GM18858 (cell line): ENCODE data around the gene GBE1.

Experiments
- ATAC-seq: cut with Tn5 transposase; IDR thresholded peaks from one replicate; pipeline ENCODE4 v1.9.1; 2021; ENCODE audit not compliant: unreplicated experiment

Gene GBE1

DNA sequence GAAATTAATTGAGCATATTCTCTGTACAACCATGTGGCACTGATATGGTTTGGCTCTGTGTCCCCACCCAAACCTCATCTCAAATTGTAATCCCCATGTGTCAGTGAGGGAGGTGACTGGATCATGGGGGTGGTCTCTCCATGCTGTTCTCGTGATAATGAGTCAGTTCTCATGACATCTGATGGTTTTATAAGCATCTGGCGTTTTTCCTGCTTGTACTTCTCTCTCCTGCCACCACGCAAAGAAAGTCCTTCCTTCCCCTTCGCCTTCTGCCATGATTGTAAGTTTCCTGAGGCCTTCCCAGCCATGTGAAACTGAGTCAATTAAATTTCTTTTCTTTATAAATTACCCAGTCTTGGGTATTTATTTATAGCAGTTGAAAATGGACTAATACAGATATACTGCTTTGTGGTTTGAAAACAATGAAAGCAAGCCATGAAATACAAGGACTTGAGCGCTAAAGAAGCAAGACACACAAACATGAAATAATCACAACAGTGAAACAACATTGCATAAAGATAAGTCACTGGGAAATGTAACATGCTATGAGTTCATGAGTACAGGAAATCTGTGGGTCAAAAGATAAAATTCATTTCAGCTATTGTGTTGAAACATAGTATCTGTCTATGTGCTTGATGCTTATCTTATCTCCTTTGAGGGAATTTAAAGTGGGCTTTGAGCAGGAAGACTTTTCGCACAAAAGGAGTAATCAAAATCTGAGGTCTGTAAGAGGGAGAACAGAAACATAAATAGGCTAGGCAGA, 288.7 kb downstream of the GBE1 start:
- ATAC-seq, result no peak

DNA sequence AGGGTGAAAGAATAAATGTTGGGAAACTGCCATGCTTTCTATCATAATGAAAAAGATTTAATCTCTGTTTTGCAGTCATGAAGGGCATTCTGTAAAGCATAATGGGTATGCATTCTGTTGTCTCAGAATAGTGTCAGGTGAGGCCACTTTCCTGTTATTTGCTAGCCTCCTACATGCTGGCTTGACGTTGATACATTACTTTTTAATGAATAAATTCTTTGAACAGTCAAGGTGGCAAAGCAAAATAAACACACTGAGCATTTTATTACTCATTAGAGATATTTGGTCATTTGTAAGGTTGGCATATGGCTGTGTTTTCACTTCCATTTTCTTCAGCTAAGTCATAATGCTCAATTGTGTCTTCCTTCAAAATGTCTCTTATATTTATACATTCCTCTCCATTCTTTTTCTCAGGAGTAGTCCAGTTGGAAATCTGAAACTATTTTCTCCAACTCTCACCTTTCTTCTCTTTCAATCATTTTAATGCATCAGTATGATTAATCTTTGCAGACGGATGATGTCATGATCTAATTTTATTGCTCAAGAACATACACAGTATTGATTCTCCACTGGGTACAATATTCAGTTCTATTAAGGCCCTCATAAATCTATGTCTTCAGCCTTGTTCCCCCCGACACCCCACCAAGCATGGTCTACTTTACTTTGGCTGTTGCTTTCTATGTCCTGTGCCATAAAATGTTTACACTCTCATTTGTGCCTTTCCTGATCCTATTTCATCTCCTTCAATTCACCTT, 290.7 kb downstream of the GBE1 start:
- ATAC-seq, result no peak

GRCh38 chr3:81468391-81468790, 293.1 kb downstream of the GBE1 start:
- ATAC-seq, result no peak

DNA sequence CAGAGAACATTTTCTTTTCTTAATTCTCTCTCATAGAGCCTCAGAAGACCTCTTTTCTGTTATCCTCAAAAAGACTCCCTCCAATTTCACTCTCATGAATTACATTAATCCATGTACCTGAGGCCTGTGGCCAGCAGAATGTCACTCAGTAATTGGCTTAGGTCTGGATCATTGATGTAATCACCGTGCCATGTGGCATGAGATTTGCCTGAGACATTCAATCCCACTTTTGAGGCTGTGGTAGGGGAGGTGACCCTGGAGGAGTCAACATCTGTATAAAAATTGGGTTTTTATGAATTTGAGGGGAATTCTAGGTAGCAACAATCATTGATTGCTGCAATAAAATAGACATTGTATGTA, 295.3 kb downstream of the GBE1 start:
- ATAC-seq, result no peak

GRCh38 chr3:81465510-81466200, 295.8 kb downstream of the GBE1 start:
- no peak for ATAC-seq

- ATAC-seq, result no peak
Measured at GRCh38 chr3:81463781-81464180, 297.7 kb downstream of the GBE1 start.

DNA sequence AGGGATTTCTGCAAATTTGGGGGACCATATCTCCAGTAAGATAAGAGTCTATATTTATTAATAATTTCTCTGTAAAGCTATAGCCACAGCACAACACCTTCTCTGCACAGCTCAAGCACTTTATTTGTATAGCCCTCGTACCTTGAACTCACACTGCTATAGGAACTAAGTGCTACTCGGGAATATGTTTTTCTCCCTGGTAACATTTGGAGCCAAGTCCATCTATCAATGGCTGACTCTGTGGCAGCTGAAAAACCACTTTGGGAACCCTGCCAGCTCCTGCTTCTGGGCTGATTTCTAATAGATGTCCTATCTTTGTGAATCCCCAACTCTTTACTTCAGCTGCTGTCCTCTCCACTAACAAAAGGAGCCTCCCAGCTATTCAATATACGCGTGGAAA, 298.5 kb downstream of the GBE1 start:
- no peak for ATAC-seq

GRCh38 chr3:81459733-81460132, 301.7 kb downstream of the GBE1 start:
- no peak for ATAC-seq

- no peak for ATAC-seq
Measured at GRCh38 chr3:81452418-81452817, 309.0 kb downstream of the GBE1 start.

DNA sequence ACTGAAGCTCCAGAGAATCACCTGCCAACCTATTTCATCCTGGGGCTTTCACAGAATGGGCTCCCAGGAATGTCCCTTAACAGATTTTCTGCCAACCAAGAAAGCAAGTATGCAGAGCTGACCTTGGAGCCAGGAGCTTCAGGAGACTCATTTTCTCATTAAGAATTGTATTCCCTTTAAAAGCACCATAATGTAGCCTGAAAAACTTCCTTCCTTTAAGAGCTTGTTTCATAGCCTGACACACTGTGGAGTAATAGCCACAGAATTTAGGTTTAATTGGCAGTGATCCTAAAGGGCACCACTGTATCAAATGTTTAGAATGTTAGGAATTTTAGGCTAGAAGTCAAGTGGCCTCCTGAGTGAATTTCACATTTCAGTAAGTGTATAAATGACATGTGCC, 309.8 kb downstream of the GBE1 start:
- ATAC-seq, result no peak

GRCh38 chr3:81451140-81451539, 310.3 kb downstream of the GBE1 start:
- ATAC-seq, result no peak

DNA sequence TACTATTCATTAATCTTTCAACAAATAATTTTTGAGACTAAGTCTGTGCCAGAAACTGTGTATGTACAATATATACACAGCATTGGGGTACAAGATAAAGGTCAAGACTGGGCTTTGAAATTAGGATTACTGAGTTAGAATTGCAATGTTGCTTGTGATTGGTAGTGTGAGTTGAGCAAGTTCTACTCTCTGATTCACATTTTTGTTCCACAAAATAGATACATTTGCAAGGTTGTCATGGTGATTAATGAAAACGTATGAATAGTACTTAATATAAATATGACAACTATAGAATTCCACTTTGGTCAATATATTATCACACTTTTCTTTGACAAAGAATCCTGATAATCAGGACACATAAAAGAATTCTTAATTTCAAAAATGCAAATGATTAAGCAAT, 314.6 kb downstream of the GBE1 start:
- no peak for ATAC-seq

DNA sequence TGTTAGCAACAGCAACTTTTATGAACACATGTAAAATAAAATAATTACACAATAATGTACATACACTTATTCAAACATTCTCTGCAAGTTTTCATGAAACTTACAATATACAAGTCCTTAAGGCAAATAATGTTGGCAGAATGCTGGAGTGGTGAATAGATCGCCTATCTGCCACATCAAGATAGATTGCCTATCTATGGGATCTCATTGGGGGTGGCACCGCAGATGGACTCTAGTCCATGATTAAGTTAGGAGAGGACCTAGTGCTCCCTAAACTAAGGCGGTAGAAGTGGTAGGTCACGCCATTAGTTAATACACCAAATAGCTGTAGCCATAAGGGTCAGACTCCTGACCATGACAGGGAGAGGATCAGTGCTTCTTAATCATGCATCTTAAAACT, 315.7 kb downstream of the GBE1 start:
- no peak for ATAC-seq

DNA sequence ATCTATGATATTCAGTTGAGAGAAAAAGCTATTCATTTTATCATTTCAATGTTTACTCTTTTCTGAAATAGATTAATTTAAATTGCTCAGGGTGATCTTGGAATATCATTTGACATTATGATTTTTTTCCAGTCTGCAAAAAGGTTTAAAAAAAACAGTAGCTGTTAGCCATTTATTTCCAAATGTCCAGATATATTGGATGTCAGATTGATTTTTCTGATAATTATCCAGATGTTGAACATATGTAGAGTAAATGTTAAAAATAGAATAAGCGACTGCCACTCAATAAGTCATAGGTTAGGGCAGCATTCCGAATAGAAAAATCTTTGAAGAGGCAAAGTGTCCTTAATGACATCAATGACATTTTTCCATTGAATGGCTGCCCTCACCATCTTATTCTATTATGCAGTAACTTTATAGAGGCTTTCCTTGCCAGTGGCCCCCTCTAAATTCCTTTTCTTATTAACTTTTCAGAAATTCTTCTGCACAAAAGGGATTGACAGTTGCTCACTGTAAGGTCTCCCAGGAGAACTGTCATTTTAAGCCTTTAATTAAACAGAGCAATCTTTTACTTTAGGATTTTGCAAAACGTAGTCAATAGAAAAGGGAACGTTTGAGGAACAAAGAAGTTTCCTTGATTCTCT, 316.5 kb downstream of the GBE1 start:
- no peak for ATAC-seq

DNA sequence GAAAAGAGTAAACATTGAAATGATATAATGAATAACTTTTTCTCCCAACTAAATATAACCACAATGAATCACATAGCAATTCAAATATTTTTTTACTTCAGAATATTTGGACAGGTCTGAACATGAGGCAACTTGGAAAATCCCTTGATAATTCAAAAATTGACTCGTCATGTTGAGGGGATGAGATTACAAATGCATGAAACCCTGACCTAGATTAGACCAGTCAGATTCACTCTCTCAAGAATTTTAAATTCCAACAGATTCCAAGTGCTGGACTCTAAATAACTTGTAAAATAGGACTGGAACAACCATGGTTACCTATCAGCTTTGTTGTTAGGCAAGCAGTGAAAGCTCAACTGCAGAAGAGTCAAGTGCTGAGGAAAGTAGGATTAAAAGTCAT, 317.5 kb downstream of the GBE1 start:
- no peak for ATAC-seq

DNA sequence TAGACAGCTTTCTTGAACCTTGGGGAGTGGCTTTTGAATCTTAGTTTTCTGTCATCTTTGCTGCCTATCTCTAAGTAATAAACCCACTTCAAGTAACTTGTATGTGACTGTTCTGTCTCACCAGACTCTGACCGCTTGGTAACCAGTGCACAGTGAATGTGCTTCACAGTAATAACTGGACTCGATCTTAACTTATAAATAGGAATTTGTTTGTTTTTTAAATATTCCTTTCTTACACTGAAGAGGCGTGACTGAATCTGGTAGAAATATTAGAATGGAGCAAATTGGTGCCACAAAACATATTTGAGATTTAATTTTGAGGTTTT, 318.0 kb downstream of the GBE1 start:
- ATAC-seq, result no peak

DNA sequence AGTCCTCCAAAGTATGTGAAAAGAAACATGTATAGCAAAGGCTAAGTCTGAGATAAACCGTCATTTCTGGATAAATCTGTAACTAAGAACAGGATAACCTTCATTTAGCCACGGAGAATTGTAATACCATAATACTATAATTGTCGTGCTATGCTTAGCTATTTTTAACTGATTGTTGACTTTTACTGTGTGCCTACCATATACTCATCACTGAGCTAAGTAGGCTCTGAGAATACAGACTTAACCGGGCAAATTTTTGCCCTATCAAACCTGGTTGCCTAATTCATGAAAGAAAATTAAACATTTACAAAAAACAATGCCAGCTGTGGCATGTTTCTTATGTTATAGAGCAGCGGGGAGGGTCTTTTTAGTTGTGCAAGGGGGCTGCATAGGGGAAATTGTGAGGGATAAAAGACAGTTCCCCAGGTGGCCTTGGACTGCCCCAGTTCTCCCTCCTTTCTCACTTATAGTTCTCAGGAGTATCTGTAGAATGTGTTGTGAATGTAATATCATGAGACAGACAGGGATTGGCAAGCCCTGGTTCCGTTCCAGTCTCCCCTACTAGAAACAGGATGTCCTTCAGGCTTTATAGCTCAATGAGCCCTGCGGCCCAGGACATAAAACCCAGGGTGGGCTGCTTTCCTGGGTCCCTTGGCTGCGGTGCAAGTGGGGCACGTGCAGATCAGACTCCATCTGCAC, 318.5 kb downstream of the GBE1 start:
- ATAC-seq, result no peak

DNA sequence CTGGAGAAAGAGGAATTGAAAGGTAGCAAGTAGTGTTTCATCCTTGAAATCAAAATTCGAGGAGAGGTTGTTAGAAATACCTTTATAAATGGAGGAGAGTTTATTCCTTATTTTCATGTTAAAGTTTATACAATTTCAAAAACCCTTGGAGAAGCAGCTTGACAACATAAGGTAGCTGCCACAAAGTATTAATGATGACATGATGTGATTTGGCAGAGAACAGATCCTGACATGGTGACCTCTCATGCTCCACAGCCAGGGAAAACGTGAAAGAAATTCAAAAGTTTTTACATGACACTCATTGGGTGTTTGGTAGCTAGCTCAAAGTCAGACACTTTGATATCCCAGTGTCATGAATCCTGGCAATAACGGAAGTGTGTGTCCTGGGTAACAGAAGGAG, 320.8 kb downstream of the GBE1 start:
- no peak for ATAC-seq
